H9 (cell line): Measurements from ENCODE around the gene ISG20L2. TPM values are rescaled to one million over a fixed set of nuclear protein-coding genes. Genes with fewer than 3 reads are reported as not detected.

ENCODE experiments used
- DNase-seq: peaks from one replicate; pipeline ENCODE4 v3.0.0-alpha.2; 2017
- H2AFZ ChIP-seq: one replicate; pipeline ENCODE4 v1.6.1; 2013; ENCODE audit warnings: mild to moderate bottlenecking, low read length, control low read depth, moderate library complexity
- H2AK5ac ChIP-seq: 2 replicates; pipeline ENCODE4 v1.6.1; 2013; ENCODE audit warnings: low read length, control low read depth, mixed read lengths; ENCODE audit not compliant: insufficient read length
- H2BK120ac ChIP-seq: one replicate; pipeline ENCODE4 v1.6.1; 2013; ENCODE audit warnings: low read depth, mild to moderate bottlenecking, low read length, control low read depth, inconsistent platforms; ENCODE audit not compliant: poor library complexity, severe bottlenecking
- H2BK12ac ChIP-seq: 2 replicates; pipeline ENCODE4 v1.6.1; 2013; ENCODE audit warnings: low read length, control low read depth, mixed read lengths, low read depth; ENCODE audit not compliant: insufficient read length
- H2BK15ac ChIP-seq: 2 replicates; pipeline ENCODE4 v1.6.1; 2013; ENCODE audit warnings: low read depth, low read length, control low read depth
- H2BK20ac ChIP-seq: one replicate; pipeline ENCODE4 v1.6.1; 2013; ENCODE audit warnings: low read depth, mild to moderate bottlenecking, low read length, control low read depth, inconsistent platforms; ENCODE audit not compliant: poor library complexity, severe bottlenecking
- H2BK5ac ChIP-seq: 2 replicates; pipeline ENCODE4 v1.6.1; 2013; ENCODE audit warnings: low read length, control low read depth, mixed read lengths; ENCODE audit not compliant: insufficient read length
- H3K14ac ChIP-seq: 2 replicates; pipeline ENCODE4 v1.6.1; 2013; ENCODE audit warnings: low read length, control low read depth; ENCODE audit not compliant: insufficient read depth
- H3K18ac ChIP-seq: 2 replicates; pipeline ENCODE4 v1.6.1; 2013; ENCODE audit warnings: low read depth, mild to moderate bottlenecking, mixed read lengths, low read length, control low read depth; ENCODE audit not compliant: insufficient read length
- H3K23ac ChIP-seq: 2 replicates; pipeline ENCODE4 v1.6.1; 2013; ENCODE audit warnings: low read length, control low read depth, mixed read lengths, low read depth; ENCODE audit not compliant: insufficient read length
- H3K23me2 ChIP-seq: 2 replicates; pipeline ENCODE4 v1.6.1; 2013; ENCODE audit warnings: low read depth, mild to moderate bottlenecking, mixed read lengths, low read length, control low read depth; ENCODE audit not compliant: insufficient read length, poor library complexity, severe bottlenecking
- H3K27ac ChIP-seq: 2 replicates; pipeline ENCODE4 v1.5.1; 2013; ENCODE audit warnings: low read length, control low read depth, mixed read lengths, low read depth; ENCODE audit not compliant: insufficient read length
- H3K27me3 ChIP-seq: 2 replicates; pipeline ENCODE4 v1.6.1; 2013; ENCODE audit warnings: low read length, control low read depth, inconsistent platforms; ENCODE audit not compliant: insufficient read depth
- H3K4ac ChIP-seq: 2 replicates; pipeline ENCODE4 v1.6.1; 2013; ENCODE audit warnings: low read depth, mild to moderate bottlenecking, control low read depth, inconsistent platforms, low read length, moderate library complexity
- H3K4me1 ChIP-seq: 2 replicates; pipeline ENCODE4 v1.6.1; 2013; ENCODE audit warnings: low read length, control low read depth, inconsistent platforms; ENCODE audit not compliant: insufficient read depth
- H3K4me2 ChIP-seq: 2 replicates; pipeline ENCODE4 v1.6.1; 2013; ENCODE audit warnings: low read length, control low read depth, mixed read lengths; ENCODE audit not compliant: insufficient read length, insufficient read depth
- H3K56ac ChIP-seq: 2 replicates; pipeline ENCODE4 v1.6.1; 2013; ENCODE audit warnings: low read depth, mild to moderate bottlenecking, mixed read lengths, low read length, control low read depth; ENCODE audit not compliant: insufficient read length
- H3K79me1 ChIP-seq: 2 replicates; pipeline ENCODE4 v1.6.1; 2013; ENCODE audit warnings: low read depth, mild to moderate bottlenecking, moderate library complexity, low read length, control low read depth, inconsistent platforms; ENCODE audit not compliant: insufficient read depth, poor library complexity, severe bottlenecking
- H3K79me2 ChIP-seq: 2 replicates; pipeline ENCODE4 v1.6.1; 2013; ENCODE audit warnings: low read length, control low read depth, inconsistent platforms; ENCODE audit not compliant: insufficient read depth
- H3K9ac ChIP-seq: 2 replicates; pipeline ENCODE4 v1.6.1; 2013; ENCODE audit warnings: low read length, control low read depth, mixed read lengths; ENCODE audit not compliant: insufficient read length; ENCODE audit errors: extremely low read depth
- H3K9me3 ChIP-seq: one replicate; pipeline ENCODE4 v1.6.1; 2013; ENCODE audit warnings: low read depth, low read length, inconsistent platforms; ENCODE audit not compliant: control insufficient read depth
- H3T11ph ChIP-seq: one replicate; pipeline ENCODE4 v1.6.1; 2013; ENCODE audit warnings: mild to moderate bottlenecking, low read length, control low read depth, inconsistent platforms
- H4K20me1 ChIP-seq: one replicate; pipeline ENCODE4 v1.6.1; 2013; ENCODE audit not compliant: control insufficient read depth, insufficient read length, insufficient read depth
- H4K5ac ChIP-seq: 2 replicates; pipeline ENCODE4 v1.6.1; 2013; ENCODE audit warnings: low read depth, mild to moderate bottlenecking, mixed read lengths, low read length, control low read depth; ENCODE audit not compliant: insufficient read length
- H4K8ac ChIP-seq: replicated peaks from 2 replicates; pipeline ENCODE4 v1.6.1; 2013; ENCODE audit warnings: low read length, control low read depth, mixed read lengths, low read depth; ENCODE audit not compliant: insufficient read length
- H4K91ac ChIP-seq: 2 replicates; pipeline ENCODE4 v1.6.1; 2013; ENCODE audit warnings: low read depth, mild to moderate bottlenecking, moderate library complexity, mixed read lengths, low read length, control low read depth; ENCODE audit not compliant: insufficient read length
- H3K27ac Mint-ChIP-seq, 3 experiments: 2 replicates in 2 of 3; 3 replicates in 1 of 3; pipeline ENCODE4 v1.8.0; 2020 to 2021; ENCODE audit warnings: mixed read lengths in 3 of 3, mild to moderate bottlenecking in 1 of 3, moderate library complexity in 1 of 3
- H3K27me3 Mint-ChIP-seq: 2 replicates; pipeline ENCODE4 v1.8.0; 2021; ENCODE audit warnings: low read depth, mild to moderate bottlenecking, moderate library complexity, mixed read lengths
- H3K36me3 Mint-ChIP-seq, 3 experiments: 2 replicates in 2 of 3; 3 replicates in 1 of 3; pipeline ENCODE4 v1.8.0; 2020 to 2021; ENCODE audit warnings: low read depth in 3 of 3, mixed read lengths in 3 of 3; ENCODE audit not compliant: insufficient read depth in 1 of 3
- H3K4me1 Mint-ChIP-seq, 2 experiments: 2 replicates each; pipeline ENCODE4 v1.8.0; 2020; ENCODE audit warnings: mixed read lengths in 2 of 2
- H3K4me3 Mint-ChIP-seq, 2 experiments: 2 replicates in 1 of 2; 3 replicates in 1 of 2; pipeline ENCODE4 v1.8.0; 2020 to 2021; ENCODE audit warnings: mild to moderate bottlenecking in 2 of 2, mixed read lengths in 2 of 2, moderate library complexity in 1 of 2
- H3K9me3 Mint-ChIP-seq, 2 experiments: 2 replicates in 1 of 2; 3 replicates in 1 of 2; pipeline ENCODE4 v1.8.0; 2020; ENCODE audit warnings: mild to moderate bottlenecking in 2 of 2, mixed read lengths in 2 of 2, moderate library complexity in 1 of 2
- WGBS: extraction: QIAGEN DNeasy Blood & Tissue Kit; methylation state at CpG from one replicate; pipeline ENCODE4 v1.1.7; 2013; ENCODE audit warnings: missing lambda C conversion rate, low lambda C conversion rate, mixed read lengths; ENCODE audit not compliant: insufficient read length; ENCODE audit errors: extremely low coverage; 5-methylcytosine and 5-hydroxymethylcytosine counted together
- total RNA-seq: library from RNA; stranded (reverse); gene quantifications from 2 replicates; pipeline ENCODE4 v1.2.1, GENCODE V29; 2021
- TF ChIP-seq, protein P1 (sequence below): fragments of 200-600 bp; sonication (generic); conservative IDR thresholded peaks from 3 replicates; pipeline ENCODE4 v1.8.0; 2021; ENCODE audit warnings: antibody characterized with exemption, mild to moderate bottlenecking

Gene ISG20L2
- total RNA-seq, 1 experiment from 2014 or later = 57.6 TPM

DNA sequence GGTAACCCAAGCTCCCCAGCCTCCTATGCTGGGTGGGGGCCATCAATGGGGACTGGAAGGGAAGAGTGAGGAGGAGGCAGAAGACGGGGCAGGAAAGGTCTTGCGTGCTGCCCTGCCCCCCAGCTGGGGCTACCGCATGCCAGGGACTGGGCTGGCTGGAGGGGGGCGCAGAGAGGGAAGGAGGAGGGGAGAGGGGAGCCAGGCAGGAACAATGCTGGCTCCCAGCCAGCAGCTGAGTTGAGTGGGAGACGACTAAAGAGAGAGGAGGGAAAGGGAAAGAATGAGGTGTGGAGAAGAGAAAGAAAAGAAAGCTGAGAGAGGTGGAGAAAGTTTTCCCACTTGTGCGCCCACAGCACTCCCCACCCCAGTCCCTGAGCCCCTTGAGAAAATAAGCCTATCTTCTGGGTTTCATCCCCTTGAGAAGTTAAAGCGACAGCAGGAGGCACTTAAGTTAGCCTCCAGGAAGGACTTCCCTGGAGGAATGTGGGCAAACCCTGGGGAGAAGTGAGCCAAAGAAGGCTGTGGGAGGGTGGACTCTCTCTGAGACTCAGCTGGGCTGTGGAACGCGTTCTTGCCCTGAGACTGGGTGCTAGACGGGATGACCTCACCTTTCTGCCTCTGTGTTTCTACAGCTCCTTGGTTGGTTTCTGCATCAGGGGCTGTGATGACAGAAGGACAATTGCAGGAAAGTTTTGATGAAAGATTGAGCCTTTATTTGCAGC lies 38.5 kb downstream of the ISG20L2 start:
- Mint-ChIP-seq H3K4me1 (peaks cover 57 to 58% of the 10 kb centered on the region in 2 experiments), H3K9me3 (peaks cover 0 to 5% of the 10 kb centered on the region in 2 experiments; a peak in 1 of 5 replicates), H3K27ac (peak overlapping the region in 2 of 3 experiments; percentile 2 to 46; a peak in 3 of 7 replicates), H3K36me3 (no peaks in the 10 kb centered on the region), H3K4me3 (peak overlapping the region; percentile 43 to 76), H3K27me3 (peaks cover 14% of the 10 kb centered on the region)
- DNase-seq = no peak
- Histone ChIP-seq H2BK120ac (no peak overlapping the region), H3T11ph (no peak overlapping the region), H3K9ac (no peak overlapping the region), H2AK5ac (no peak overlapping the region), H4K20me1 (no peaks in the 10 kb centered on the region), H3K4ac (no peak overlapping the region), H3K56ac (no peak overlapping the region), H2BK20ac (no peak overlapping the region), H3K27me3 (no peaks in the 10 kb centered on the region), H3K14ac (no peak overlapping the region), H3K18ac (no peak overlapping the region), H4K91ac (no peak overlapping the region), H3K4me2 (peak overlapping the region; percentile 79), H4K8ac (no peak overlapping the region), H2BK5ac (no peak overlapping the region), H3K79me2 (no peaks in the 10 kb centered on the region), H4K5ac (no peak overlapping the region), H2BK15ac (no peak overlapping the region), H3K79me1 (no peaks in the 10 kb centered on the region), H2BK12ac (no peak overlapping the region), H2AFZ (no peak overlapping the region), H3K23ac (no peak overlapping the region), H3K9me3 (no peaks in the 10 kb centered on the region), H3K4me1 (peaks cover 17% of the 10 kb centered on the region; the same call in 1 of the 2 replicates), H3K23me2 (peaks cover 10% of the 10 kb centered on the region), H3K27ac (no peak overlapping the region)
- TF ChIP-seq, protein P1, sequence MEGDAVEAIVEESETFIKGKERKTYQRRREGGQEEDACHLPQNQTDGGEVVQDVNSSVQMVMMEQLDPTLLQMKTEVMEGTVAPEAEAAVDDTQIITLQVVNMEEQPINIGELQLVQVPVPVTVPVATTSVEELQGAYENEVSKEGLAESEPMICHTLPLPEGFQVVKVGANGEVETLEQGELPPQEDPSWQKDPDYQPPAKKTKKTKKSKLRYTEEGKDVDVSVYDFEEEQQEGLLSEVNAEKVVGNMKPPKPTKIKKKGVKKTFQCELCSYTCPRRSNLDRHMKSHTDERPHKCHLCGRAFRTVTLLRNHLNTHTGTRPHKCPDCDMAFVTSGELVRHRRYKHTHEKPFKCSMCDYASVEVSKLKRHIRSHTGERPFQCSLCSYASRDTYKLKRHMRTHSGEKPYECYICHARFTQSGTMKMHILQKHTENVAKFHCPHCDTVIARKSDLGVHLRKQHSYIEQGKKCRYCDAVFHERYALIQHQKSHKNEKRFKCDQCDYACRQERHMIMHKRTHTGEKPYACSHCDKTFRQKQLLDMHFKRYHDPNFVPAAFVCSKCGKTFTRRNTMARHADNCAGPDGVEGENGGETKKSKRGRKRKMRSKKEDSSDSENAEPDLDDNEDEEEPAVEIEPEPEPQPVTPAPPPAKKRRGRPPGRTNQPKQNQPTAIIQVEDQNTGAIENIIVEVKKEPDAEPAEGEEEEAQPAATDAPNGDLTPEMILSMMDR = no peak
- WGBS = no CpG with 5 or more reads among the region's 10 CpGs
